Panc1 (cell line): ENCODE results near the gene RPUSD4.

Experiments
- POLR2AphosphoS5 ChIP-seq: IDR thresholded peaks from 2 replicates; pipeline ENCODE4 v1.6.1; 2012; ENCODE audit warnings: mild to moderate bottlenecking, low read depth, low read length, moderate library complexity
- TF ChIP-seq, protein P1 (sequence below): fragments of 450-650 bp; IDR thresholded peaks from 2 replicates; pipeline ENCODE4 v1.5.1; 2017; ENCODE audit warnings: mild to moderate bottlenecking

DNA sequence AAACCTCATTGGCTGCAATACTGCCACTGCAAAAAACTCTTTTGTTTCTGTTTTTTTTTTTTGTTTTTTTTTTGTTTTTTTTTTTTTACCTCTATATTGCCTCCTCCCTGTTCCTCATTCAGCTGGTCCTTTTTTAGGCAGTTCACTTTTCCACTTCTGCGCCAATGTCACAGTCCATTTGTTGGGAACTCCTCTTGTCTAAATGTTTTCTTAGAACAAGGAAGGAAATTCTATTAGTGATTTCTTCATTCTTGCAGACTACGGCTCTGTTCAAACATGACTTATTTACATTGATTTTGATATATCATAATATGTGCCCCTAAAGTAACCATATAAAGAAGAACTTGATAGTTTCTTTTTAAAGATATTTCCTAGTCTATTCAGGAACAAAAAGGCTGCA lies 3.0 kb upstream of the RPUSD4 start:
- TF ChIP-seq, protein P1, sequence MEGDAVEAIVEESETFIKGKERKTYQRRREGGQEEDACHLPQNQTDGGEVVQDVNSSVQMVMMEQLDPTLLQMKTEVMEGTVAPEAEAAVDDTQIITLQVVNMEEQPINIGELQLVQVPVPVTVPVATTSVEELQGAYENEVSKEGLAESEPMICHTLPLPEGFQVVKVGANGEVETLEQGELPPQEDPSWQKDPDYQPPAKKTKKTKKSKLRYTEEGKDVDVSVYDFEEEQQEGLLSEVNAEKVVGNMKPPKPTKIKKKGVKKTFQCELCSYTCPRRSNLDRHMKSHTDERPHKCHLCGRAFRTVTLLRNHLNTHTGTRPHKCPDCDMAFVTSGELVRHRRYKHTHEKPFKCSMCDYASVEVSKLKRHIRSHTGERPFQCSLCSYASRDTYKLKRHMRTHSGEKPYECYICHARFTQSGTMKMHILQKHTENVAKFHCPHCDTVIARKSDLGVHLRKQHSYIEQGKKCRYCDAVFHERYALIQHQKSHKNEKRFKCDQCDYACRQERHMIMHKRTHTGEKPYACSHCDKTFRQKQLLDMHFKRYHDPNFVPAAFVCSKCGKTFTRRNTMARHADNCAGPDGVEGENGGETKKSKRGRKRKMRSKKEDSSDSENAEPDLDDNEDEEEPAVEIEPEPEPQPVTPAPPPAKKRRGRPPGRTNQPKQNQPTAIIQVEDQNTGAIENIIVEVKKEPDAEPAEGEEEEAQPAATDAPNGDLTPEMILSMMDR = no peak
- no peak for TF ChIP-seq POLR2AphosphoS5
